Vagina (tissue), 2 donors: Measurements from ENCODE around the gene WWTR1. TPM values are rescaled to one million over a fixed set of nuclear protein-coding genes. Genes with fewer than 3 reads are reported as not detected.
A peak's percentile ranks its signal among the peaks of the same experiment; 100 is the strongest.

Experiments used
- DNase-seq, 2 donors: peaks; one replicate each; pipeline ENCODE4 v3.0.0-alpha.2; 2017; ENCODE audit errors: extremely low spot score in 2 of 2
- H3K27ac ChIP-seq: fragments of 200-600 bp; sonication (generic); one replicate; pipeline ENCODE4 v1.5.1; 2019
- H3K27me3 ChIP-seq: fragments of 200-600 bp; sonication (generic); one replicate; pipeline ENCODE4 v1.5.1; 2019
- H3K36me3 ChIP-seq, 2 donors: fragments of 200-600 bp; sonication (generic); one replicate each; pipeline ENCODE4 v1.5.1; 2017 to 2019
- H3K4me1 ChIP-seq: fragments of 200-600 bp; sonication (generic); one replicate; pipeline ENCODE4 v1.5.1; 2019
- H3K4me3 ChIP-seq, 2 donors: fragments of 200-600 bp; sonication (generic); 1 replicate in 1 of 2; 2 replicates in 1 of 2; pipeline ENCODE4 v1.5.1; 2016 to 2019
- H3K9me3 ChIP-seq: fragments of 200-600 bp; sonication (generic); one replicate; pipeline ENCODE4 v1.5.1; 2019
- CTCF ChIP-seq, 3 experiments: fragments of 450-650 bp in 2 of 3; fragments of 200-600 bp in 1 of 3; sonication (generic) in 1 of 3; IDR thresholded peaks; one replicate each; pipeline ENCODE4 v1.5.1; 2017 to 2019; ENCODE audit warnings: antibody characterized with exemption in 3 of 3, mild to moderate bottlenecking in 2 of 3, moderate library complexity in 2 of 3
- POLR2A ChIP-seq, 2 donors: fragments of 450-650 bp; IDR thresholded peaks; one replicate each; pipeline ENCODE4 v1.6.1; 2017; ENCODE audit warnings: antibody characterized with exemption in 2 of 2, mild to moderate bottlenecking in 2 of 2, moderate library complexity in 2 of 2
- POLR2AphosphoS5 ChIP-seq, 2 donors: sonication (generic); formaldehyde crosslinking; IDR thresholded peaks; one replicate each; pipeline ENCODE4 v1.9.0; 2017; ENCODE audit warnings: antibody characterized with exemption in 2 of 2, mild to moderate bottlenecking in 2 of 2, low read depth in 1 of 2; ENCODE audit not compliant: insufficient read depth in 1 of 2
- intact Hi-C: fragments of 100-400 bp; cut with DNase I; formaldehyde crosslinking; loops from one replicate; pipeline ENCODE4 v1.15.1; 2023
- total RNA-seq: library from RNA; depleted of rRNA; stranded (reverse); fragments of >200 nt; gene quantifications from one replicate; pipeline ENCODE4 v1.2.3, GENCODE V29; 2016

WWTR1 gene
- total RNA-seq, 1 donor from 2014 or later: 181 TPM

GRCh38 chr3:149701977-149702350 lies 44.1 kb upstream of the WWTR1 start:
- peak overlapping the region; percentile 62 for H3K27ac ChIP-seq
- TF ChIP-seq POLR2AphosphoS5 (IDR thresholded peaks at IDR 0.05; ENCODE audit: insufficient read depth in 1 of 2, low read depth in 1 of 2) (no peak), POLR2A (IDR thresholded peaks at IDR 0.05) (no peak), CTCF (IDR thresholded peaks at IDR 0.05) (no peak)
- intact Hi-C loops: no loop called here

GRCh38 chr3:149701206-149701976 lies 43.6 kb upstream of the WWTR1 start:
- Histone ChIP-seq H3K9me3 (no peaks in the 10 kb centered on the region), H3K27me3 (no peaks in the 10 kb centered on the region), H3K36me3 (no peaks in the 10 kb centered on the region), H3K27ac (peak overlapping the region; percentile 62), H3K4me1 (peaks cover 12% of the 10 kb centered on the region), H3K4me3 (no peak overlapping the region)
- DNase-seq: no peak
- intact Hi-C loops: no loop called here
- TF ChIP-seq POLR2AphosphoS5 (IDR thresholded peaks at IDR 0.05; ENCODE audit: insufficient read depth in 1 of 2, low read depth in 1 of 2): no peak
- no peak for TF ChIP-seq POLR2A (IDR thresholded peaks at IDR 0.05)
- no peak for TF ChIP-seq CTCF (IDR thresholded peaks at IDR 0.05)

More at GRCh38 chr3:149701977-149702350, 44.1 kb upstream of the WWTR1 start:
- H3K4me3 ChIP-seq: no peak overlapping the region
- H3K9me3 ChIP-seq: no peaks in the 10 kb centered on the region
- H3K36me3 ChIP-seq: no peaks in the 10 kb centered on the region
- no peak for DNase-seq
- H3K27me3 ChIP-seq: no peaks in the 10 kb centered on the region
- H3K4me1 ChIP-seq: peaks cover 14% of the 10 kb centered on the region

GRCh38 chr3:149688122-149688757 lies 30.4 kb upstream of the WWTR1 start:
- no peaks in the 10 kb centered on the region for H3K27me3 ChIP-seq
- TF ChIP-seq POLR2A (IDR thresholded peaks at IDR 0.05): no peak
- no peak for TF ChIP-seq POLR2AphosphoS5 (IDR thresholded peaks at IDR 0.05; ENCODE audit: insufficient read depth in 1 of 2, low read depth in 1 of 2)
- TF ChIP-seq CTCF (IDR thresholded peaks at IDR 0.05): no peak
- no peak overlapping the region for H3K4me3 ChIP-seq
- DNase-seq: no peak
- no peak overlapping the region for H3K27ac ChIP-seq
- H3K36me3 ChIP-seq: no peaks in the 10 kb centered on the region
- H3K9me3 ChIP-seq: no peaks in the 10 kb centered on the region
- intact Hi-C loops: no loop called here
- no peaks in the 10 kb centered on the region for H3K4me1 ChIP-seq

- Histone ChIP-seq H3K4me3 (no peak overlapping the region), H3K27me3 (no peaks in the 10 kb centered on the region), H3K27ac (no peak overlapping the region), H3K36me3 (no peaks in the 10 kb centered on the region), H3K4me1 (no peaks in the 10 kb centered on the region), H3K9me3 (no peaks in the 10 kb centered on the region)
- DNase-seq: no peak
- intact Hi-C loops: no loop called here
- TF ChIP-seq POLR2A (IDR thresholded peaks at IDR 0.05): no peak
- TF ChIP-seq CTCF (IDR thresholded peaks at IDR 0.05): no peak
- TF ChIP-seq POLR2AphosphoS5 (IDR thresholded peaks at IDR 0.05; ENCODE audit: insufficient read depth in 1 of 2, low read depth in 1 of 2): no peak
Observed at GRCh38 chr3:149686996-149687395, 29.2 kb upstream of the WWTR1 start.
